Uterus (tissue), 2 donors: ENCODE data around the gene IFIT3.
A peak's percentile ranks its signal among the peaks of the same experiment; 100 is the strongest.

Source experiments
- CTCF ChIP-seq, 4 experiments: fragments of 200-600 bp in 2 of 4; fragments of 450-650 bp in 2 of 4; sonication (generic) in 2 of 4; IDR thresholded peaks; one replicate each; pipeline ENCODE4 v1.5.1; 2016 to 2019; ENCODE audit warnings: antibody characterized with exemption in 4 of 4, mild to moderate bottlenecking in 2 of 4, moderate library complexity in 1 of 4
- POLR2A ChIP-seq, 2 donors: fragments of 450-650 bp; IDR thresholded peaks; one replicate each; pipeline ENCODE4 v1.6.1; 2016; ENCODE audit warnings: antibody characterized with exemption in 2 of 2, mild to moderate bottlenecking in 1 of 2, moderate library complexity in 1 of 2

DNA sequence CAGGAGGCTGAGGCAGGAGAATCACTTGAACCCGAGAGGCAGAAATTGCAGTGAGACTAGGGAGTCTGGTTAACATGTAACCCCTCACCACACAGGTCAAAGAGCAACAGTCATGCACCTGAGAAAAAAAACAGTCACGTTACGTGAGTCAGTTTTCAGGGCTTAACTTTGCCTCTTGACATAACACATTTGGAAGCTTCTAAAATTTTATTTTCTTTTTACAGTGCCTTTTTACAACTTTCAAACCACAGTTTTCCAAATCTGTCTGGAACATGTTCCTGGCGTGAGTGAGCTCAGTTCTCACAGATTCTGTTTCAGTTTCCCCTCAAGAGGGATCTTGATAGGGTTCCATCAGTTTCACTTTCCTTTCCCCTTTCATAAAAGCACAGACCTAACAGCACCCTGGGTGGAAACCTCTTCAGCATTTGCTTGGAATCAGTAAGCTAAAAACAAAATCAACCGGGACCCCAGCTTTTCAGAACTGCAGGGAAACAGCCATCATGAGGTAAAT, 4.4 kb downstream of the IFIT3 start:
- TF ChIP-seq CTCF (IDR thresholded peaks at IDR 0.05) (no peak), POLR2A (IDR thresholded peaks at IDR 0.05) (peak in 1 of 2 donors; percentile 23)
